Skeletal muscle satellite cell (primary cell): Measurements from ENCODE around the gene NR4A1. TPM values are rescaled to one million over a fixed set of nuclear protein-coding genes. Genes with fewer than 3 reads are reported as not detected.

Experiments
- H3K27me3 ChIP-seq: 2 replicates; pipeline ENCODE4 v1.7.0; 2013; ENCODE audit warnings: low read length; ENCODE audit not compliant: control insufficient read depth, insufficient read depth
- H3K36me3 ChIP-seq: 2 replicates; pipeline ENCODE4 v1.7.0; 2013; ENCODE audit warnings: mild to moderate bottlenecking, control low read depth, low read length; ENCODE audit not compliant: insufficient read depth
- H3K4me1 ChIP-seq: 2 replicates; pipeline ENCODE4 v1.7.0; 2013; ENCODE audit warnings: low read length; ENCODE audit not compliant: control insufficient read depth, insufficient read depth
- H3K4me2 ChIP-seq: 2 replicates; pipeline ENCODE4 v1.7.0; 2013; ENCODE audit warnings: mild to moderate bottlenecking, low read length
- H3K4me3 ChIP-seq: 2 replicates; pipeline ENCODE4 v1.7.0; 2013; ENCODE audit warnings: low read length
- H3K9ac ChIP-seq: 2 replicates; pipeline ENCODE4 v1.7.0; 2013; ENCODE audit warnings: mild to moderate bottlenecking, low read depth, low read length, moderate library complexity
- H3K9me3 ChIP-seq: replicated peaks from 2 replicates; pipeline ENCODE4 v1.7.0; 2013; ENCODE audit warnings: mild to moderate bottlenecking, control low read depth, low read length
- total RNA-seq: library from RNA; depleted of rRNA; stranded (reverse); fragments of >200 nt; gene quantifications from 2 replicates; pipeline ENCODE4 v1.2.3, GENCODE V29; 2012; rRNA removed

NR4A1 gene
- total RNA-seq, result 1.1 and 1.5 TPM in 2 replicates

DNA sequence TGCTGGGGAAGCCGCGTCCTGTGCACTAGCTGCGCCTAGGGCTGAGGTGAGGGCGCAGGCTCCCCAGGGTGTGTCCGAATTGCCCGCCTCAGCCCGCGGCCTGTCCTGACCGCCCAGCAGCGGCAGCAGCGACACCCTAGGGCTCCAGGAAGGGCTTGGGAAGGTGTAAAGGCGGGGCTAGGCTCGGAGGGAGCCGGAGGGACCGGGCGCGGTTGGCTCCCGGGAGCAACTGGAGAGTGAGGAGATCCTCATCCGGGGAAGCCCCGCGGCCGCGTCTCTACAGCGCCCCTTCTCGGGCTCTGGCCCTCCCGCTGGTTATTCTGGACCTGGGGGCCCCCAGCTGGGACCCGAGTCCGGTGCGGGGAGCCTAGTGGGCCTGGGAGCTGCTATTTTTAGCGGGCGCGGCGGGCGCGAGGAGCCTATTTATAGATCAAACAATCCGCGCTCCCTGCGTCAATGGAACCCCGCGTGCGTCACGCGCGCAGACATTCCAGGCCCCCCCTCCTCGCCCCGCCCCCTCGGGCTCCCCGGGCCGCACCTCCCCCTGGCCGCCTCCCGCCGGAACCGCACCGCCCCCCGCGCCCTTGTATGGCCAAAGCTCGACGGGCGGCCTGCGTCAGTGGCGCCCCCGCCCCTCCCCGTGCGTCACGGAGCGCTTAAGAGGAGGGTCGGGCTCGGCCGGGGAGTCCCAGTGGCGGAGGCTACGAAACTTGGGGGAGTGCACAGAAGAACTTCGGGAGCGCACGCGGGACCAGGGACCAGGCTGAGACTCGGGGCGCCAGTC, at the start of gene NR4A1:
Gene NR4A1, plus strand, starts transcription at position 685 of the 784 bp plus-strand sequence. CDS start 2,887 bp downstream, outside the sequence.
- Histone ChIP-seq H3K36me3 (peaks cover 6% of the 10 kb centered on the region), H3K4me3 (peak within 1 kb of the TSS; percentile 77), H3K9me3 (no peaks in the 10 kb centered on the region), H3K4me2 (peak within 1 kb of the TSS; percentile 98), H3K27me3 (no peaks in the 10 kb centered on the region), H3K4me1 (peaks cover 22% of the 10 kb centered on the region), H3K9ac (peak within 1 kb of the TSS; percentile 98)

DNA sequence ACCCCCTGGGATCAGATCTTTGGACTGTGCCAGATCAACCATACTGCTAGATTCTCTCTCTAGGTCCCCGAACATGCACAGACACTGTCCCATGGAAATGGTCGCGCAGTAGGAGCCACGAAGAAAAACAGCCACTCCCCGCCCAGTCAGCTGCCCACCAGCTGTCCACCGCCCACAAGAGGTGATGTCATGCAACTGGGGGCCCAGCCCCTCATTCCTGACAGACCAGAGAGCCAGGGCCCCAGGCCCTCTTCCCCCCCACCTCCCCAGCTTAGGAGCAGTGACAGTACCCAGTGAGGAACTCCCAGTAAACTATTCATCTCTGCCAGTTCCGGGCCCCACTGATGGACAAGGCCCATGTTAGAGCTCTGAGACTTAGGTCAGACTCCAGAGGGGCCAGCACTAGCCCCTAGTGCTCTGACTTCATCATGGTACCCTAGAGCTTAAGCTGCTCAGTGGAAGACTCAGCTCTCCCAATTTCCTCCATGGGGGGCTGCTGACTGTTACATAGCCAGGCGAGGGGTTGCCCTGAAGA, 48.2 kb upstream of the NR4A1 start:
- Histone ChIP-seq H3K4me1 (peaks cover 11% of the 10 kb centered on the region), H3K4me3 (no peak overlapping the region), H3K27me3 (peaks cover 15% of the 10 kb centered on the region), H3K4me2 (no peak overlapping the region), H3K9ac (no peak overlapping the region), H3K9me3 (no peaks in the 10 kb centered on the region), H3K36me3 (peaks cover 3% of the 10 kb centered on the region)

DNA sequence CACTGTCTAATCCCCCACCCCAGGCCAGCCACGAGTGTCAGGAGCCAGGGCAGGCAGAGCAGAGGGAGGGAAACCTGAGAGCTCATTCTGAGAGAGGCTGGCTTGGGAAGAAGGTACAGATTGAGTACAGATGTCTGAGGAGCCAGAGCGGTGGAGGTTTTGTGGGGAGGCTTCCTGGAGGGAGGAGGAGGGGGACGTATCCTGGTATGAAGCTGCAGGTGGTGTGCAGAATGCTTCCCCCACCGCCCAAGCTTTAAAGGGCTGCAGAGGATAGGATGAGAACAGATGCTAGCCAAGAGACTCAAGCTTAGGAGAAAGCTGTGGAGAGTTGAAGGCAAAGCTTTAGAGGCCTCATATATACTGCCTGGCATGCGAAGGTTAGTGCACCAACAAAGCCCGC, 47.7 kb upstream of the NR4A1 start:
- Histone ChIP-seq H3K9me3 (no peaks in the 10 kb centered on the region), H3K9ac (no peak overlapping the region), H3K36me3 (no peaks in the 10 kb centered on the region), H3K4me2 (no peak overlapping the region), H3K4me1 (peaks cover 11% of the 10 kb centered on the region), H3K4me3 (no peak overlapping the region), H3K27me3 (peaks cover 15% of the 10 kb centered on the region)

DNA sequence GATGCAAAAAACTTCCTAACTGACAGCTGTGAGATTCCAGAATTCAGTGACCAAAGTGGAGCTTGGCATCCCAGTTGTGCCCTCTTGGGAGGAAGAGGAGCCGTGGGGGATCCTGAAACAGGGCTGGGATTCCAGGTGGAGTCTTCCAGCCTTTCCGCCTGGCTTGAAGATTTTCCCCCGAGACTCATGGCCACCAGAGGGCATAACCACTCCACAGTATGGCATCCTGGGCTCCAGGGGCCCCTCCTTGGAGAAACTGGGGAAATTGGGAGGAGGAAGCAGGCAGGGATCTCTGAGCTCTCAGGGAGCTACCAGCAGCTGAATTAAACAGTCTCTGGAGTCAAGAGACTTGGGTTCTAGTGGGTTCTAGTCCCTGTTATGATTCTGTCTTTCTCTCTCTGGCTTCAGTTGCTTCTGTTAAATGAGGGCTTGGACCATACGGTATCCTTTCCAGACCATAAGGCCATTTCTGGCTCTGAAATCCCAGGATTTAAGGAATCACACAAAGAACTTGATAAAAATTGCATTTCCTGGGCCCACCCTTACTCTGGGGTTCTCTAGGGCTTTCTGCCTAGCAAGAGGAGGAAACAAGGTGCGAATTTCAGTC, 47.1 kb upstream of the NR4A1 start:
- Histone ChIP-seq H3K9ac (no peak overlapping the region), H3K27me3 (peaks cover 15% of the 10 kb centered on the region), H3K4me2 (no peak overlapping the region), H3K36me3 (no peaks in the 10 kb centered on the region), H3K4me3 (no peak overlapping the region), H3K4me1 (peaks cover 11% of the 10 kb centered on the region), H3K9me3 (no peaks in the 10 kb centered on the region)

DNA sequence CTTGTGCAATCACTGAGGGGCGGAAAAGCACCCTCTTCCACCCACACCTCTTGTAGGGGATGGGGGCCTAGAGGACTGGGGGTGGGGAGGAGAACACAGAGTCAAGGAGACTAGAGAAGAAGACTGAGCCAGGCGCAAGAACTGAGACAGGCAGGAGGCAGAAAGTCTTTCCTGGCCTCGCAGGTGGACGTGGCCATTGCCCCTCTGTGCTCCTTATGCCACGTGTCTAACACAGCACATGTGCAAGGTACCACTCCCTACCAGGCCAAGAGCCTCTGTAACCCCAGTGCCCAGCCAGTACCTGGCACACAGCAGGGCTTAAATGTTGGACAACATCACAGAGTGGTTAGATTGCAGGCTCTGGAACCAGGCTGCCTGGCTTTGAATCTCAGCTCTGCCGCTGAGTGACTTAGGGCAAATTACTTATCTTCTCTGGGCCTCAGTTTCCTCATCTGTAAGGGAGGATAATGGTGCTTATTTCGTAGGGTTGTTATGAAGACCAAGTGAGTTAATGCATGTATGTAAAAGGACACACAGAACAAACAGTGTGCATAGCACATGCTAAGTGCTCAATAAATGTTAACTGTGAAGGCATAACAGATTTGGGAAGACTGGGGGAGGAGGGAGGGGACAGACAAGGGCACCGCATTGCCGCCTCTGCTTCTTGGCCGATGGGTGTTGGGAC, 45.9 kb upstream of the NR4A1 start:
- Histone ChIP-seq H3K36me3 (no peaks in the 10 kb centered on the region), H3K9ac (no peak overlapping the region), H3K4me2 (no peak overlapping the region), H3K4me1 (peaks cover 23% of the 10 kb centered on the region), H3K4me3 (no peak overlapping the region), H3K27me3 (peaks cover 15% of the 10 kb centered on the region), H3K9me3 (no peaks in the 10 kb centered on the region)

DNA sequence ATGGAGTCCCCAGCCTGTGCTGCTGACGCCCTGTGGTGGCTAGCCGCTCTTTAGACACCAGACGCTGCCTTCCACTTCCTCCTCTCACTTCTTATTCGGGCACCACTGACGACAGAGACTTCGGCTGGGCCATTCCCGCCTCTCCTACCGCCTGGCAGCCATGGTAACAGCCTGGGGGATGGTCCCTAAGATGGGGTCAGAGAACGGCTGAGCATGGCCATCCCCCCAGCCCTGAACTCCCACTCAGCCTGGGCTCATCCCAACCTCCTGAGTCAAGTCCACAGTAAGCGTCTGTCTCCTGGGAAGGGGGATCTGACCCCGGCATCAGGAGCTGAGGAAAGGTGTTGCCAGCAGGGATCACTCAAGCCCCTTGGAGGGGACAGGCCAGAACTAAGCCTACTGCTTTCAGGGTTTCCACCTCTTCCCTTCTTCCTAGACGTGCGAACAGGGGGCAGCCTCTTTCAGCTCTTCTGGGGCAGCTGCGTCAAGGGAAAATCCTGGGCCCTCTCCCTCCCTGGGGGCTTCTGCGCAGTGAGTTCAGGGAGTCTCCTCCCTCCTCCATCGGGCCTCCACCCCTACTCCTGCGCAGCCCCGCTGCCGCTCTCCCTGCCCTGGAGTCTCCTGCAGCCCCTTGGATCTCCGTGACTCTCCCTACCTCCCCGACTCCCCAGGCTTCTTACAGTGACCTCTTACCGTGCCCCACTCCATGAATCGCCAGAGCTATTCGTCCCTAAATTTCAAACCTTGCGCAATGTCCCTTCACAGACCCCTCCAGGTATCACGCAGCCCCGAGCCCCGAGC, 45.1 kb upstream of the NR4A1 start:
- peaks cover 30% of the 10 kb centered on the region for H3K4me1 ChIP-seq
- H3K4me2 ChIP-seq, result peak overlapping the region; percentile 83
- peaks cover 15% of the 10 kb centered on the region for H3K27me3 ChIP-seq
- H3K4me3 ChIP-seq, result no peak overlapping the region
- H3K36me3 ChIP-seq, result no peaks in the 10 kb centered on the region
- H3K9ac ChIP-seq, result no peak overlapping the region
- no peaks in the 10 kb centered on the region for H3K9me3 ChIP-seq

DNA sequence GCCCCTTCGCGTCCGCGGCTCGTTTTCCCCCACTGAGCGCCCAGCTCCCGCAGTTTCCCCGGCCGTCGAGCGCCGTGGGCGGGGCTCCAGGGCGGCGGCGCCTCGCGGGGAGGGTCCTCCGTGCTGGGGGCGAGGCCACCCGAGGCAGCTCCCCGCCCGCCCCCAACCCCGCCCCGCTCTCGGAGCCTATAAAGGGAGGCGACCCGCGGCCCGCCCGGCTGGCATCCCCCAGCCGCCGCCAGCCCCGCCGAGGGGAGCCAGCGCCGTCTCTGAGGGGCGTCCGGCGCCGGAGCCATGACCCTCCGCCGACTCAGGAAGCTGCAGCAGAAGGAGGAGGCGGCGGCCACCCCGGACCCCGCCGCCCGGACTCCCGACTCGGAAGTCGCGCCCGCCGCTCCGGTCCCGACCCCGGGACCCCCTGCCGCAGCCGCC, 44.5 kb upstream of the NR4A1 start, which contains the start of gene TAMALIN:
Gene TAMALIN, plus strand, starts transcription at position 221 of the 432 bp plus-strand sequence. Its CDS starts 74 bp downstream, at position 295.
- Histone ChIP-seq H3K4me1 (peaks cover 30% of the 10 kb centered on the region), H3K9ac (peak within 1 kb of the TSS; percentile 66), H3K27me3 (peaks cover 15% of the 10 kb centered on the region), H3K4me2 (peak within 1 kb of the TSS; percentile 83), H3K36me3 (no peaks in the 10 kb centered on the region), H3K9me3 (no peaks in the 10 kb centered on the region), H3K4me3 (peak within 1 kb of the TSS; percentile 69)

DNA sequence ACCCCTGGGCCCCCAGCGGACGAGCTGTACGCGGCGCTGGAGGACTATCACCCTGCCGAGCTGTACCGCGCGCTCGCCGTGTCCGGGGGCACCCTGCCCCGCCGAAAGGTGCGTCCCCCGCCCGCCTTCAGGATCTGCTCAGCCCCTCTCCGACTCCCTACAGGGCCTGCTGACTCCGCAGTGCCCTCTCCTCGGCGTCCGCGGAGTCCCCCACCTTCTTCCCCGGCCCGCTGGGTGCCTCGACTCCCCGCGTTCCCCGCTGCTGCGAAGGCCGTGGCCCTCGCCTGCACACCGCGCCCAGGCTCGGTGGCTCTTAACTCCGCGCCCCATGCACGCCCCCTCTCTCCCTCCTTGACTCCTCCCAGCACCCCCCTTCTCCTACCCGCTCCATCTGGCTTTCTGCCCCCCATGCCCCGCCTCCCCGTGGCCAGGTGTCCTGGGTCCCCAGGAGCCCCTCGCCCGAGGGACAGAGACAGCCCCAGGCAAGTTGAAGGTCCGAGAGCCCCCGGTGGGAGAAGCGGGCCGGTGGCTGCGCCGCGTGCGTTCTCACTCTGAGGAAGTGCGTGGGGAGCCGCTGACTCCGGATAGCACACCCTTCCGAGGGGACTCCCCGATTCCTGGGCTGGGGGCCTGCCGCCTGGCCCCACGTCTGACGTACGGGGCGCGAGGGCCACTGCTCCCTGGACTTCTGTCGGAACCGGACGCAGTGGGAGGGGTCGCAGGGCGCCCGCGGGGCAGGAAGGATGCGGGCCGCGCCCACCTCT, 43.9 kb upstream of the NR4A1 start:
- H3K4me2 ChIP-seq, result peak overlapping the region; percentile 83
- peaks cover 15% of the 10 kb centered on the region for H3K27me3 ChIP-seq
- peak overlapping the region; percentile 66 for H3K9ac ChIP-seq
- peak overlapping the region; percentile 69 for H3K4me3 ChIP-seq
- H3K9me3 ChIP-seq, result no peaks in the 10 kb centered on the region
- H3K4me1 ChIP-seq, result peaks cover 30% of the 10 kb centered on the region
- H3K36me3 ChIP-seq, result no peaks in the 10 kb centered on the region

DNA sequence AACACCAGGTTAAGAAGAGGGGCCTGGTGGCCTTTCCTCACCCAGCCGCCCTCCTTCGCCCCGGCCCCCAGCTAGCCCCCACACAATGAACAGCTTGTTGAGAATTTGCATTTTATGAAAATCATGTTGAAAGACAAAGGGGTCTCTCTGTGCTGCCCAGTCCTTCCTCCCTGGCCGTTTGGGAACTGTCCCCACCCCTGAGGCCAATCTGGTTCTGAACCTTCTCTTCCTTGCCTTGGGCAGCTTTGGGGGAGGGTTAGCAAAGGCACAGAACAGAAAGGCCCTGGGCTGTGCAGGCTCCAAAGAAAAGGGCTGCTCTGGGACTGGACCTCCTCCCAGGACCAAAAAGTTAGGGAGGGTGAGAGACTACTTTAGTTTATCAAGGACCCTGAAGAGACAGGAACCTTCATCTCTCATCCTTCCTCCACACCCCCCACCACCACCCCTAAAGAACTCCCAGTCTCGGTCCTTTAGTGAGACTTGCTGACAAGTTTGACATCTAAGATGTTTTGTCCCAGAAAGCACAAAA, 43.2 kb upstream of the NR4A1 start:
- Histone ChIP-seq H3K4me3 (peak overlapping the region; percentile 69), H3K27me3 (peaks cover 15% of the 10 kb centered on the region), H3K4me1 (peaks cover 30% of the 10 kb centered on the region), H3K9ac (no peak overlapping the region), H3K36me3 (no peaks in the 10 kb centered on the region), H3K4me2 (peak overlapping the region; percentile 83), H3K9me3 (no peaks in the 10 kb centered on the region)

DNA sequence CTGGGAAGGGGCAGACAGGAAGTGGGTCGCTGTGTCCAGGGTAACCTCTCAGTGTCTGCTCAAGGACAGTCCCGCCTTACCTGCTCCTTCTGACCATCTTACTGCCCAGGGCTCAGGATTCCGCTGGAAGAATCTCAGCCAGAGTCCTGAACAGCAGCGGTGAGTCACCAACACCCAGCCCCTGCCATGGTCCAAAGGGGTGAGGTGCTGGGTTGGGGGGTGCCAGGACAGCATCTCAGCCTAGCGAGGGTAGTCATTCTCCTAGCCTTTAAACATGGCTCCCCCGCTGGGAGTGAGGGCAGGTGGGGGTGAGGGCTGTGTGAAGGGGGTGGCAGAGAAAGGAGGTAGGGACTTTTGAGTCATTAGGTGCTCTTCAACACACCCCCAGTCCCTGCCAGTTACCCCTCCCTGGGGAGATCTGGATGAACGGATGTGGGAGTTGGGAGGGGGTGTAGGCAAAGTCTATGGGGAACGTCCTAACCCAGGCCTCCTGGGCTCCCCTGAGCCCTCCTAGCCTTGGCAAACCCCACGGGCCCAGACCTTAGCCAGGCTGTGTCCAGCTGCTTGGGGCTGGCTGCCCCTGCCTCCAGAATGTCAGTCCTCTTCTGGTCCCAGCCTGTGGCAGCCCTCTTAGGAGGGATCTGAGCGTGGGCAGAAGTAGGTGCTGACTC, 42.0 kb upstream of the NR4A1 start:
- Histone ChIP-seq H3K36me3 (no peaks in the 10 kb centered on the region), H3K9me3 (no peaks in the 10 kb centered on the region), H3K9ac (no peak overlapping the region), H3K4me1 (peaks cover 30% of the 10 kb centered on the region), H3K27me3 (peaks cover 15% of the 10 kb centered on the region), H3K4me3 (no peak overlapping the region), H3K4me2 (no peak overlapping the region)
